ENCODE data around the gene NRBP1.

NRBP1 gene
- long read RNA-seq, transcript NRBP1-203 (18 exons, 2,163 nt), result major isoform, 23 of 309 reads
- long read RNA-seq, partial matches to known transcripts, result 261 of 309 reads
- long read RNA-seq, other reads (novel, unspliced or antisense), result 24 of 309 reads

DNA sequence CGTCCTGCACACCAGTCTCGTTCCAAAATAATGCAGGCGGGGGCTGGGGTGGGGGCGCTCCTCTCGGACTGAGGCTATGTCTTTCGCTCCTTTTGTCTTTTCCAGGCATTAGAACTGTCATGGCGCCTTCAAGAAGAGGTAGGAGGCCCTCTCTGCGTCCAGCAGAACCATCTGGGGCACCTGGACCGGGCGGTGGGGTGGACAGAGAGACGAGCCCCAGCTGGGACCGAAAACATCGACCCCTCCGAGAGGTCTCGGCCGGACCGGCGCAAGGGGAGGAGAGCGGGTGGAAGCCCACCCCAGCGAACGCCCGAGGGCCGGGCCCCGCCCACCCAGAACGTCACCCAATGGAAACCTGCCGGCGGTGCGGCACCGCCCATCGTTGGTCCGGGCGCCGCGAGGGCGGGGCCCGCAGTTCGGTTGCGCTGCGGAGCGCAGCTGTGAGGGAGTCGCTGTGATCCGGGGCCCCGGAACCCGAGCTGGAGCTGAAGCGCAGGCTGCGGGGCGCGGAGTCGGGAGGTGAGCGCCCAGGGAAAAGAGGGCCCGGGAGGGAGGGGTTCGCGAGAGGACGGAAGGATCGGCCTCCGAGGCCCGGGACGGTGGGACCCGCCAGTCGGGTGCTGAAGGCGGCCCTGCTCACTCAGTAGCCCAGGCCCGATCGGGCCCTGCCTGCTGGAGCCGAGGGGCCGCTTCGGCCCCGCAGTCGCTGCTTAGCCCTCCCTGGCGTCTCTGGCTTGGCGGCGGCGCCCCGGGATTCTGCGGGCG is at the start of gene NRBP1:
Gene NRBP1, plus strand, starts transcription at position 419 of the 765 bp plus-strand sequence. CDS start 4,643 bp downstream, outside the sequence.
- Histone ChIP-seq H3K27ac (replicated peaks) (peak within 1 kb of the TSS; percentile 93), H3K4me3 (replicated peaks; ENCODE audit: insufficient read depth, low read length) (peak within 1 kb of the TSS; percentile 99), H3K27me3 (ENCODE audit: insufficient read depth, poor library complexity, severe bottlenecking) (no peaks in the 10 kb centered on the region)
- TF ChIP-seq, protein P1, sequence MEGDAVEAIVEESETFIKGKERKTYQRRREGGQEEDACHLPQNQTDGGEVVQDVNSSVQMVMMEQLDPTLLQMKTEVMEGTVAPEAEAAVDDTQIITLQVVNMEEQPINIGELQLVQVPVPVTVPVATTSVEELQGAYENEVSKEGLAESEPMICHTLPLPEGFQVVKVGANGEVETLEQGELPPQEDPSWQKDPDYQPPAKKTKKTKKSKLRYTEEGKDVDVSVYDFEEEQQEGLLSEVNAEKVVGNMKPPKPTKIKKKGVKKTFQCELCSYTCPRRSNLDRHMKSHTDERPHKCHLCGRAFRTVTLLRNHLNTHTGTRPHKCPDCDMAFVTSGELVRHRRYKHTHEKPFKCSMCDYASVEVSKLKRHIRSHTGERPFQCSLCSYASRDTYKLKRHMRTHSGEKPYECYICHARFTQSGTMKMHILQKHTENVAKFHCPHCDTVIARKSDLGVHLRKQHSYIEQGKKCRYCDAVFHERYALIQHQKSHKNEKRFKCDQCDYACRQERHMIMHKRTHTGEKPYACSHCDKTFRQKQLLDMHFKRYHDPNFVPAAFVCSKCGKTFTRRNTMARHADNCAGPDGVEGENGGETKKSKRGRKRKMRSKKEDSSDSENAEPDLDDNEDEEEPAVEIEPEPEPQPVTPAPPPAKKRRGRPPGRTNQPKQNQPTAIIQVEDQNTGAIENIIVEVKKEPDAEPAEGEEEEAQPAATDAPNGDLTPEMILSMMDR (IDR thresholded peaks at IDR 0.05; ENCODE audit: insufficient read depth, low read length), result no peak
- peak; percentile 55; the same call in 1 of the 2 replicates for TF ChIP-seq POLR2AphosphoS5 (IDR thresholded peaks at IDR 0.05; ENCODE audit: low read depth)
- no peak for TF ChIP-seq SPI1 (IDR thresholded peaks at IDR 0.05; ENCODE audit: borderline replicate concordance, low read depth)
- peak; percentile 80 to 93 for DNase-seq (ENCODE audit: low read depth in 1 of 2, low spot score in 1 of 2)

DNA sequence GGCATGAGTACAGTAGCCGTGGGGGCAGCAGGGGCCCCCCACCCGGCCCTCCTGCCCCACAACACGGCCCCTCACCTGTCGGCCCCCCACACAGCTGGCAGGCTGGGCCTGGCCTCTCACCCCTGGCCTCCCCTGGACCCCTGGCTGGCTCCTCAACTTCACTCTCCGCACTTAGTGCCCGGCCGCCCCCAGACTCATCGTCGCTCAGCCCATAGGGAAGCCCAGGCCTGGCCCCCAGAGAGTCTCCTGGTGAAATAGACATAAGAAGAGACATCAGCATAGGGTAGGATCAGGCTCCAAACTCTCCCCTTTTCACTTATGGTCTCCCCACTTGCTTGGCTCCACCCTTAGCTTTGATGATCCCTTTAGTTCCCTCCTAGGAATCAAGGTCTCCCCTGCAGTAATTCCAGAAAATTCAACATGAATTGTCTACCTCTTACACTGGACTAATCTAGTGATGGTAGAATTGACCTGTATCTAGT is 49.6 kb upstream of the NRBP1 start:
- no peak overlapping the region for H3K4me3 ChIP-seq (replicated peaks; ENCODE audit: insufficient read depth, low read length)
- no peak for DNase-seq (ENCODE audit: low read depth in 1 of 2, low spot score in 1 of 2)
- H3K27ac ChIP-seq (replicated peaks), result peak overlapping the region; percentile 70
- no peak for TF ChIP-seq GABPA (IDR thresholded peaks at IDR 0.05; ENCODE audit: low read depth)
- TF ChIP-seq, protein P1 (IDR thresholded peaks at IDR 0.05; ENCODE audit: insufficient read depth, low read length), result no peak
- no peak for TF ChIP-seq POLR2AphosphoS5 (IDR thresholded peaks at IDR 0.05; ENCODE audit: low read depth)
- TF ChIP-seq, protein P2, sequence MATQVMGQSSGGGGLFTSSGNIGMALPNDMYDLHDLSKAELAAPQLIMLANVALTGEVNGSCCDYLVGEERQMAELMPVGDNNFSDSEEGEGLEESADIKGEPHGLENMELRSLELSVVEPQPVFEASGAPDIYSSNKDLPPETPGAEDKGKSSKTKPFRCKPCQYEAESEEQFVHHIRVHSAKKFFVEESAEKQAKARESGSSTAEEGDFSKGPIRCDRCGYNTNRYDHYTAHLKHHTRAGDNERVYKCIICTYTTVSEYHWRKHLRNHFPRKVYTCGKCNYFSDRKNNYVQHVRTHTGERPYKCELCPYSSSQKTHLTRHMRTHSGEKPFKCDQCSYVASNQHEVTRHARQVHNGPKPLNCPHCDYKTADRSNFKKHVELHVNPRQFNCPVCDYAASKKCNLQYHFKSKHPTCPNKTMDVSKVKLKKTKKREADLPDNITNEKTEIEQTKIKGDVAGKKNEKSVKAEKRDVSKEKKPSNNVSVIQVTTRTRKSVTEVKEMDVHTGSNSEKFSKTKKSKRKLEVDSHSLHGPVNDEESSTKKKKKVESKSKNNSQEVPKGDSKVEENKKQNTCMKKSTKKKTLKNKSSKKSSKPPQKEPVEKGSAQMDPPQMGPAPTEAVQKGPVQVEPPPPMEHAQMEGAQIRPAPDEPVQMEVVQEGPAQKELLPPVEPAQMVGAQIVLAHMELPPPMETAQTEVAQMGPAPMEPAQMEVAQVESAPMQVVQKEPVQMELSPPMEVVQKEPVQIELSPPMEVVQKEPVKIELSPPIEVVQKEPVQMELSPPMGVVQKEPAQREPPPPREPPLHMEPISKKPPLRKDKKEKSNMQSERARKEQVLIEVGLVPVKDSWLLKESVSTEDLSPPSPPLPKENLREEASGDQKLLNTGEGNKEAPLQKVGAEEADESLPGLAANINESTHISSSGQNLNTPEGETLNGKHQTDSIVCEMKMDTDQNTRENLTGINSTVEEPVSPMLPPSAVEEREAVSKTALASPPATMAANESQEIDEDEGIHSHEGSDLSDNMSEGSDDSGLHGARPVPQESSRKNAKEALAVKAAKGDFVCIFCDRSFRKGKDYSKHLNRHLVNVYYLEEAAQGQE (IDR thresholded peaks at IDR 0.05; ENCODE audit: insufficient replicate concordance, low read depth), result no peak
- no peak for TF ChIP-seq SPI1 (IDR thresholded peaks at IDR 0.05; ENCODE audit: borderline replicate concordance, low read depth)
- H3K27me3 ChIP-seq (ENCODE audit: insufficient read depth, poor library complexity, severe bottlenecking), result no peaks in the 10 kb centered on the region

DNA sequence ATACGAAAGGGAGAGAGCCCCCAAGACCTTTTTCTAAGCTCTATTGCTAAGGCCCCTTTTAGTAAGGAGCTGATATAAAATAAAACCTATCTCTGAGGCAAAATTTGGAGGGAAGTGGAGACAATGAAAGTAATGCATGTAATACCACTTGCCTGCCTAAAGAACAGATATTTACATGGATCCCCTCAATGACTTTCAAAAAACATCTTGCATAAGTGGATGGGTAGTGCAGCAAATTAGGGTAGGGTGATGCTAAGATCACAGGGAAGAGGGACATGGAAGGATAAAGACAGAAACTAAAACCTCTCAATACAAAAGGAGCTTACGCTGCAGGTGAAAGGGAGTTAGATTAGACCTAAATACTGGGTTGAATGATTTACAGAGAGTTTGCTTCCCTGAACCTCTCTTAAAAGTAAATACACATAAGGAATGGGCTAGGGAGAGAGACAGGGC is 49.0 kb upstream of the NRBP1 start:
- peak overlapping the region; percentile 70 for H3K27ac ChIP-seq (replicated peaks)
- peak overlapping the region; percentile 77 for H3K4me3 ChIP-seq (replicated peaks; ENCODE audit: insufficient read depth, low read length)
- DNase-seq (ENCODE audit: low read depth in 1 of 2, low spot score in 1 of 2), result no peak
- H3K27me3 ChIP-seq (ENCODE audit: insufficient read depth, poor library complexity, severe bottlenecking), result no peaks in the 10 kb centered on the region
- no peak for TF ChIP-seq POLR2AphosphoS5 (IDR thresholded peaks at IDR 0.05; ENCODE audit: low read depth)
- TF ChIP-seq, protein P1 (IDR thresholded peaks at IDR 0.05; ENCODE audit: insufficient read depth, low read length), result no peak
- no peak for TF ChIP-seq SPI1 (IDR thresholded peaks at IDR 0.05; ENCODE audit: borderline replicate concordance, low read depth)
- TF ChIP-seq GABPA (IDR thresholded peaks at IDR 0.05; ENCODE audit: low read depth), result no peak
- TF ChIP-seq, protein P2 (IDR thresholded peaks at IDR 0.05; ENCODE audit: insufficient replicate concordance, low read depth), result no peak

Data from HL-60 (cell line).